Neuronal stem cell (in vitro differentiated cells): ENCODE results near the gene C14orf180.

Source experiments
- DNase-seq: peaks from one replicate; pipeline ENCODE4 v3.0.0-alpha.2; 2013; ENCODE audit warnings: low spot score
- H2AFZ ChIP-seq: one replicate; pipeline ENCODE4 v1.6.1; 2013; ENCODE audit warnings: mild to moderate bottlenecking, low read length, inconsistent platforms
- H2AK5ac ChIP-seq: 2 replicates; pipeline ENCODE4 v1.6.1; 2013; ENCODE audit warnings: low read depth, mild to moderate bottlenecking, inconsistent platforms, low read length, moderate library complexity, mixed read lengths
- H2BK120ac ChIP-seq: 2 replicates; pipeline ENCODE4 v1.6.1; 2013; ENCODE audit warnings: low read depth, mild to moderate bottlenecking, inconsistent platforms, low read length, moderate library complexity, mixed read lengths
- H2BK12ac ChIP-seq: one replicate; pipeline ENCODE4 v1.6.1; 2013; ENCODE audit warnings: low read length, inconsistent platforms
- H2BK15ac ChIP-seq: 2 replicates; pipeline ENCODE4 v1.6.1; 2013; ENCODE audit warnings: mild to moderate bottlenecking, low read length, inconsistent platforms, mixed read lengths
- H2BK5ac ChIP-seq: one replicate; pipeline ENCODE4 v1.6.1; 2013; ENCODE audit warnings: inconsistent platforms, mild to moderate bottlenecking, low read length, moderate library complexity
- H3K14ac ChIP-seq: one replicate; pipeline ENCODE4 v1.6.1; 2013; ENCODE audit warnings: low read length, inconsistent platforms
- H3K18ac ChIP-seq: 2 replicates; pipeline ENCODE4 v1.6.1; 2013; ENCODE audit warnings: low read length, inconsistent platforms
- H3K23ac ChIP-seq: 2 replicates; pipeline ENCODE4 v1.6.1; 2013; ENCODE audit warnings: low read depth, mild to moderate bottlenecking, mixed read lengths, low read length, inconsistent platforms; ENCODE audit not compliant: poor library complexity
- H3K27ac ChIP-seq: replicated peaks from 3 replicates; pipeline ENCODE4 v1.5.1; 2013; ENCODE audit warnings: low read length, inconsistent platforms
- H3K27me3 ChIP-seq, 3 experiments: 2 replicates each; pipeline ENCODE4 v1.6.1; 2013; ENCODE audit warnings: low read length in 3 of 3, mild to moderate bottlenecking in 2 of 3, inconsistent platforms in 1 of 3, low read depth in 1 of 3, mixed read lengths in 1 of 3, moderate library complexity in 1 of 3; ENCODE audit not compliant: control insufficient read depth in 3 of 3, insufficient read depth in 3 of 3
- H3K36me3 ChIP-seq, 2 donors: replicated peaks in 1 of 2; 2 replicates each; pipeline ENCODE4 v1.6.1; 2013; ENCODE audit warnings: low read length in 2 of 2; ENCODE audit not compliant: control insufficient read depth in 2 of 2, insufficient read depth in 2 of 2
- H3K4ac ChIP-seq: 2 replicates; pipeline ENCODE4 v1.6.1; 2013; ENCODE audit warnings: inconsistent platforms, mild to moderate bottlenecking, low read length, moderate library complexity
- H3K4me1 ChIP-seq, 2 donors: 1 replicate in 1 of 2; 2 replicates in 1 of 2; pipeline ENCODE4 v1.6.1; 2013; ENCODE audit warnings: low read length in 2 of 2, low read depth in 1 of 2; ENCODE audit not compliant: control insufficient read depth in 2 of 2, insufficient read depth in 1 of 2
- H3K4me2 ChIP-seq: one replicate; pipeline ENCODE4 v1.6.1; 2013; ENCODE audit warnings: mild to moderate bottlenecking, low read length, inconsistent platforms; ENCODE audit not compliant: insufficient read depth, poor library complexity, severe bottlenecking
- H3K4me3 ChIP-seq, 2 donors: 2 replicates each; pipeline ENCODE4 v1.5.1; 2013; ENCODE audit warnings: low read length in 2 of 2, mild to moderate bottlenecking in 2 of 2, inconsistent platforms in 1 of 2, moderate library complexity in 1 of 2
- H3K79me1 ChIP-seq: one replicate; pipeline ENCODE4 v1.6.1; 2013; ENCODE audit warnings: low read depth, mild to moderate bottlenecking, inconsistent platforms, low read length, moderate library complexity
- H3K9ac ChIP-seq: one replicate; pipeline ENCODE4 v1.6.1; 2013; ENCODE audit warnings: mild to moderate bottlenecking, low read depth, low read length, inconsistent platforms; ENCODE audit not compliant: poor library complexity
- H3K9me3 ChIP-seq, 2 donors: replicated peaks in 1 of 2; 2 replicates each; pipeline versions ENCODE3 to v1.6.1; 2013; ENCODE audit warnings: low read length in 2 of 2, mild to moderate bottlenecking in 2 of 2, inconsistent platforms in 1 of 2, low read depth in 1 of 2, mixed read lengths in 1 of 2, moderate library complexity in 1 of 2; ENCODE audit not compliant: control insufficient read depth in 2 of 2, insufficient read depth in 1 of 2
- H4K8ac ChIP-seq: one replicate; pipeline ENCODE4 v1.6.1; 2013; ENCODE audit warnings: low read depth, mild to moderate bottlenecking, inconsistent platforms, low read length, moderate library complexity
- H4K91ac ChIP-seq: one replicate; pipeline ENCODE4 v1.6.1; 2013; ENCODE audit warnings: low read length, low read depth, mild to moderate bottlenecking, inconsistent platforms; ENCODE audit not compliant: poor library complexity
- WGBS, 2 donors: extraction: QIAGEN DNeasy Blood & Tissue Kit; methylation state at CpG; one replicate each; pipeline ENCODE4 v1.1.7; 2013; ENCODE audit warnings: missing lambda C conversion rate in 2 of 2, mixed read lengths in 1 of 2; ENCODE audit not compliant: insufficient read length in 2 of 2, insufficient replicate concordance in 1 of 2; ENCODE audit errors: extremely low coverage in 2 of 2; 5-methylcytosine and 5-hydroxymethylcytosine counted together

The C14orf180 gene

GRCh38 chr14:104601786-104602185 lies 22.2 kb downstream of the C14orf180 start:
- Histone ChIP-seq H3K4ac (no peak overlapping the region), H3K4me3 (no peak overlapping the region), H2AFZ (no peak overlapping the region), H3K36me3 (no peaks in the 10 kb centered on the region), H3K27me3 (peaks cover 0 to 33% (median 15%) of the 10 kb centered on the region in 3 experiments), H4K8ac (no peak overlapping the region), H2AK5ac (no peak overlapping the region), H2BK15ac (no peak overlapping the region), H3K18ac (no peak overlapping the region), H3K23ac (no peak overlapping the region), H2BK120ac (no peak overlapping the region), H3K79me1 (peaks cover 1% of the 10 kb centered on the region), H3K27ac (no peak overlapping the region), H2BK5ac (no peak overlapping the region), H4K91ac (no peak overlapping the region), H3K4me2 (no peak overlapping the region), H3K4me1 (peaks cover 9 to 14% of the 10 kb centered on the region in 2 donors), H3K14ac (no peak overlapping the region), H3K9ac (no peak overlapping the region), H2BK12ac (no peak overlapping the region), H3K9me3 (no peaks in the 10 kb centered on the region)
- no CpG with 5 or more reads among the region's 9 CpGs for WGBS, 2 donors
- DNase-seq, result no peak

- Histone ChIP-seq H3K36me3 (no peaks in the 10 kb centered on the region), H2AK5ac (no peak overlapping the region), H4K8ac (no peak overlapping the region), H3K79me1 (peaks cover 1% of the 10 kb centered on the region), H3K4me3 (no peak overlapping the region), H3K4ac (no peak overlapping the region), H2BK15ac (no peak overlapping the region), H2BK12ac (peak overlapping the region; percentile 46), H3K4me2 (no peak overlapping the region), H3K4me1 (peaks cover 9 to 14% of the 10 kb centered on the region in 2 donors), H3K23ac (no peak overlapping the region), H3K9ac (no peak overlapping the region), H3K18ac (no peak overlapping the region), H3K14ac (no peak overlapping the region), H2BK120ac (no peak overlapping the region), H2BK5ac (no peak overlapping the region), H2AFZ (no peak overlapping the region), H4K91ac (no peak overlapping the region), H3K27me3 (peaks cover 0 to 37% (median 15%) of the 10 kb centered on the region in 3 experiments), H3K27ac (no peak overlapping the region), H3K9me3 (no peaks in the 10 kb centered on the region)
- WGBS, 2 donors, result no CpG with 5 or more reads among the region's 11 CpGs
- DNase-seq, result no peak
Measured at GRCh38 chr14:104602315-104602932, 22.9 kb downstream of the C14orf180 start.

- no peak overlapping the region for H3K4me3 ChIP-seq
- no peaks in the 10 kb centered on the region for H3K9me3 ChIP-seq
- H3K36me3 ChIP-seq, result no peaks in the 10 kb centered on the region
- no peak overlapping the region for H4K91ac ChIP-seq
- no peak overlapping the region for H3K23ac ChIP-seq
- H2BK15ac ChIP-seq, result no peak overlapping the region
- DNase-seq, result no peak
- no peak overlapping the region for H2BK12ac ChIP-seq
- no peak overlapping the region for H2BK120ac ChIP-seq
- no CpG with 5 or more reads among the region's 7 CpGs for WGBS, 2 donors
- H4K8ac ChIP-seq, result no peak overlapping the region
- no peak overlapping the region for H3K14ac ChIP-seq
- H2AK5ac ChIP-seq, result no peak overlapping the region
- H3K4me2 ChIP-seq, result no peak overlapping the region
- no peak overlapping the region for H3K4ac ChIP-seq
- no peak overlapping the region for H2AFZ ChIP-seq
- H3K27ac ChIP-seq, result no peak overlapping the region
- no peak overlapping the region for H2BK5ac ChIP-seq
- no peak overlapping the region for H3K9ac ChIP-seq
- peaks cover 1% of the 10 kb centered on the region for H3K79me1 ChIP-seq
- peaks cover 0 to 42% (median 15%) of the 10 kb centered on the region in 3 experiments for H3K27me3 ChIP-seq
- H3K18ac ChIP-seq, result no peak overlapping the region
- H3K4me1 ChIP-seq, result peaks cover 9 to 14% of the 10 kb centered on the region in 2 donors
Measured at GRCh38 chr14:104602933-104603325, 23.4 kb downstream of the C14orf180 start.

DNA sequence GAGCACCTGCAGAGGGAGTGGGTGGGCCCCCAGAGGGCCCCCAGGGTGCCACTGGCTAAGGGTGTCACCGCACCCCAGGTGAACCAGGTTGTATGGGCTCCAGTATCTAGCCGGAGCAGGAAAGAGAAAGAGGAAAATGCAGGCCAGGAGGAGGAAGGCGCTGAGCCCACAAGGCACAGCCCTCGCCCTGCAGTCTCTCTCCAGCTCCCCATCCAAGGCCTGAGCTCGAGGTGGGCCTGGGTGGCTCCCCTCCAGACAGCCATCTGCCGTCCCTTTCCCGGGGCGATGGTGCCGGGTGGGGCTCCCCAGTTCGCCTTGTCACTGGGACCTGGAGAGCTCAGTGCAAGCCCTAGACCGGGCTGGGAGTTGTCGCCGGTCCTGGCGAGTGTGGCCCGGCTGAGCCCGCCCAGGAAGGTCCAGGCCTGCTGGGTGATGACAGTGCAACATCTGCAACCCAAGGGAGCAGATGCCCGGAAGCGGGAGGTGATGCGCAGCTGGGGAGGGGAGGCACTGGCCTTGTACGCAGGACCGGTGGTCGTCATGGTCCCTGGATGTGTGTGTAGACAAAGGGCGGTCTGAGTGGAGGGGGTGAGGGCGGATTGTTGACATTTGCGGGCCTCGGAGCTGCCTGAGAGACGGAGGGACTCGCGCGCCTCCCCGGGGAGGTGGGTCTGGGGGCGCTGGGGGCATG lies 24.3 kb downstream of the C14orf180 start:
- Histone ChIP-seq H3K23ac (peak overlapping the region; percentile 34), H3K9me3 (no peaks in the 10 kb centered on the region), H2BK120ac (no peak overlapping the region), H3K4me2 (peak overlapping the region; percentile 95), H3K27ac (no peak overlapping the region), H2BK5ac (peak overlapping the region; percentile 48), H2AFZ (peak overlapping the region; percentile 94), H2AK5ac (peak overlapping the region; percentile 61), H3K4me3 (peak overlapping the region; percentile 50 to 71), H4K8ac (no peak overlapping the region), H3K4ac (no peak overlapping the region), H3K36me3 (no peaks in the 10 kb centered on the region), H3K9ac (peak overlapping the region; percentile 78), H2BK12ac (no peak overlapping the region), H3K27me3 (peaks cover 0 to 51% (median 15%) of the 10 kb centered on the region in 3 experiments), H3K79me1 (peaks cover 1% of the 10 kb centered on the region), H3K4me1 (peaks cover 9 to 10% of the 10 kb centered on the region in 2 donors), H3K14ac (no peak overlapping the region), H3K18ac (peak overlapping the region; percentile 17), H4K91ac (no peak overlapping the region), H2BK15ac (peak overlapping the region; percentile 15)
- no peak for DNase-seq
- no CpG with 5 or more reads among the region's 32 CpGs for WGBS, 2 donors
